ENCODE measurements around the gene NPTX1.

GRCh38 chr17:80511222-80512180 is 35.1 kb upstream of the NPTX1 start:
- TF ChIP-seq CTCF (IDR thresholded peaks at IDR 0.05; ENCODE audit: insufficient read depth, low read length, poor library complexity, severe bottlenecking): no peak
- TF ChIP-seq EZH2phosphoT487 (conservative IDR thresholded peaks at IDR 0.05; ENCODE audit: low read length): no peak
